Natural killer cell (primary cell): ENCODE data around the gene RRP1. TPM values are rescaled to one million over a fixed set of nuclear protein-coding genes. Genes with fewer than 3 reads are reported as not detected.
"Not testable (repeated sequence)": the region's sequence is repeated elsewhere in the genome, so short reads cannot be mapped to it uniquely, and the experiment has no call there.

ENCODE experiments used
- ATAC-seq, 3 donors: fragments of 150-1000 bp in 2 of 3; fragments of 200-7000 bp in 1 of 3; cut with Tn5 transposase; 1 replicate in 1 of 3; 2 replicates in 2 of 3; pipeline ENCODE4 v1.10.0; 2021; ENCODE audit warnings: mild to moderate bottlenecking in 2 of 3, moderate library complexity in 2 of 3
- DNase-seq, 2 donors: peaks; one replicate each; pipeline versions ENCODE4 v3.0.0 to v3.0.0-alpha.2; 2013 to 2021; ENCODE audit warnings: mixed read lengths in 1 of 2
- H3K27ac ChIP-seq: one replicate; pipeline ENCODE4 v1.5.1; 2013; ENCODE audit warnings: mild to moderate bottlenecking, low read length
- H3K27me3 ChIP-seq: one replicate; pipeline ENCODE4 v1.6.1; 2013; ENCODE audit warnings: low read length; ENCODE audit not compliant: control insufficient read depth, insufficient read depth
- H3K36me3 ChIP-seq: one replicate; pipeline ENCODE4 v1.6.1; 2013; ENCODE audit warnings: low read length; ENCODE audit not compliant: control insufficient read depth, insufficient read depth
- H3K4me1 ChIP-seq: one replicate; pipeline ENCODE4 v1.6.1; 2013; ENCODE audit warnings: low read length; ENCODE audit not compliant: control insufficient read depth, insufficient read depth
- H3K4me3 ChIP-seq: one replicate; pipeline ENCODE4 v1.5.1; 2013; ENCODE audit warnings: low read length
- H3K9me3 ChIP-seq: one replicate; pipeline ENCODE4 v1.6.1; 2013; ENCODE audit warnings: low read length; ENCODE audit not compliant: control insufficient read depth, insufficient read depth
- H3K27ac Mint-ChIP-seq, 2 donors: one replicate each; pipeline ENCODE4 v1.8.0; 2022; ENCODE audit warnings: mild to moderate bottlenecking in 2 of 2, mixed read lengths in 2 of 2, moderate library complexity in 1 of 2
- H3K27me3 Mint-ChIP-seq, 2 donors: one replicate each; pipeline ENCODE4 v1.8.0; 2022; ENCODE audit warnings: low read depth in 2 of 2, mixed read lengths in 2 of 2
- H3K36me3 Mint-ChIP-seq: one replicate; pipeline ENCODE4 v1.8.0; 2022; ENCODE audit warnings: mixed read lengths
- H3K4me1 Mint-ChIP-seq, 2 donors: one replicate each; pipeline ENCODE4 v1.8.0; 2022; ENCODE audit warnings: mixed read lengths in 2 of 2
- H3K4me3 Mint-ChIP-seq: one replicate; pipeline ENCODE4 v1.8.0; 2022; ENCODE audit warnings: mild to moderate bottlenecking, moderate library complexity, mixed read lengths
- H3K9me3 Mint-ChIP-seq, 2 donors: one replicate each; pipeline ENCODE4 v1.8.0; 2022; ENCODE audit warnings: mixed read lengths in 2 of 2
- WGBS: methylation state at CpG from one replicate; pipeline ENCODE4 v1.1.7; 2013; ENCODE audit warnings: missing lambda C conversion rate; ENCODE audit not compliant: insufficient coverage; 5-methylcytosine and 5-hydroxymethylcytosine counted together
- intact Hi-C: fragments of 100-400 bp; cut with micrococcal nuclease; formaldehyde crosslinking; loops from one replicate; pipeline ENCODE4 v1.14.2; 2022
- total RNA-seq, 4 donors: library from RNA; stranded (reverse); fragments of 120-200 nt in 1 of 4; gene quantifications; one replicate each; pipeline versions ENCODE4 v1.2.3 to v1.2.4, GENCODE V29; 2013 to 2022
- TF ChIP-seq, protein P1 (sequence below): fragments of 200-600 bp; IDR thresholded peaks from one replicate; pipeline ENCODE4 v1.8.0; 2022; ENCODE audit warnings: antibody characterized with exemption

RRP1 gene
- total RNA-seq, 3 donors from 2014 or later (not counting 1 experiment from before 2014, with no cell fraction given), result 15.7 to 24.6 (median 23.7) TPM

DNA sequence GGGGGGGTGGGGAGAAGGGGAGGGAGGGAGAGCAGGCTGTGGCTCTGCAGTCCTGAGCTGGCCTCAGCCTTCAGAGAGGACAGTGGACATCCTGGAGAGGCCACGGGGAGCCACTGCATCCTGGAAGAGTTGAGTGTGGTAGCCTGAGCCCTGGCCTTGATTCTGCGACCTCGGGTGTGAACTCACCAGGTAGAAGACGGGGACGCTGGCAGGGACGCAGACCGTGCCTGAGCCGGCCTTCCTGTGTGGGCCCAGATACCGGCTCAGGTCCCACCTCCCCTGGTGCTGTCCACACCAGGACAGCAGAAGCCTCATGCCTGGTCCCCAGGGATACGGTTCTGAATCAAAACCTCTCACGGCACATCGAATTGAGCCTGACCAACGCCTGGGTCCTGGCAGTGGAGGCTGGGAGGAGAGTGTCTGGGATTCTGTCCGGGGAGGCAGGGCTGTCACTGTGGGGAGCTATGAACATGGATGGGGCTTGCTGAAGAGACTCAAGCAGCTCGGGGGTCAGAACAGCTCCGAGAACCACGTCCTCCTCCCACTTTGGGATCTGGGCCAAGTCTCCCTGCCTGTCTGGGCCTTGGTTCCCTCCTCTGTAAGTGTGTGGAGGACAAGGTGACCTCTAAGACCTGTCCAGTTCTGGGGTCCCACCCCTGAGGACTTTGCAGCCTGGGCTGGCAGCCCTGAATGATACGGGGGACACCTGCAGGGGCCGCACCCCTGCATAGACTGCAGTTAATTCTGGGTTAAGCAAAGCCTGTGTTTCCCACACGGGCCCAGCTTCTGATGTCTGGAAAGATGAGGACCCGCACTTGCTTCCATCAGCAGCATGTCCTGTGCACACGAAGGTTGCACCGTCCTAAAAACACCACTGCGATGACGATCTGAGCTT, 30.4 kb downstream of the RRP1 start:
- Histone ChIP-seq H3K4me3 (no peak overlapping the region), H3K27me3 (no peaks in the 10 kb centered on the region), H3K27ac (no peak overlapping the region), H3K4me1 (peaks cover 27% of the 10 kb centered on the region), H3K9me3 (peaks cover 6% of the 10 kb centered on the region), H3K36me3 (no peaks in the 10 kb centered on the region)
- H3K4me3 Mint-ChIP-seq, result no peak overlapping the region
- no peak for DNase-seq
- H3K9me3 Mint-ChIP-seq, result no peaks in the 10 kb centered on the region
- H3K4me1 Mint-ChIP-seq, result peaks cover 0 to 4% of the 10 kb centered on the region in 2 donors
- intact Hi-C loops, result loop anchor here (10.0 kb wide), 1 partner anchor 665 kb away; no protein-coding TSS in a partner anchor
- no peaks in the 10 kb centered on the region for H3K36me3 Mint-ChIP-seq
- TF ChIP-seq, protein P1, sequence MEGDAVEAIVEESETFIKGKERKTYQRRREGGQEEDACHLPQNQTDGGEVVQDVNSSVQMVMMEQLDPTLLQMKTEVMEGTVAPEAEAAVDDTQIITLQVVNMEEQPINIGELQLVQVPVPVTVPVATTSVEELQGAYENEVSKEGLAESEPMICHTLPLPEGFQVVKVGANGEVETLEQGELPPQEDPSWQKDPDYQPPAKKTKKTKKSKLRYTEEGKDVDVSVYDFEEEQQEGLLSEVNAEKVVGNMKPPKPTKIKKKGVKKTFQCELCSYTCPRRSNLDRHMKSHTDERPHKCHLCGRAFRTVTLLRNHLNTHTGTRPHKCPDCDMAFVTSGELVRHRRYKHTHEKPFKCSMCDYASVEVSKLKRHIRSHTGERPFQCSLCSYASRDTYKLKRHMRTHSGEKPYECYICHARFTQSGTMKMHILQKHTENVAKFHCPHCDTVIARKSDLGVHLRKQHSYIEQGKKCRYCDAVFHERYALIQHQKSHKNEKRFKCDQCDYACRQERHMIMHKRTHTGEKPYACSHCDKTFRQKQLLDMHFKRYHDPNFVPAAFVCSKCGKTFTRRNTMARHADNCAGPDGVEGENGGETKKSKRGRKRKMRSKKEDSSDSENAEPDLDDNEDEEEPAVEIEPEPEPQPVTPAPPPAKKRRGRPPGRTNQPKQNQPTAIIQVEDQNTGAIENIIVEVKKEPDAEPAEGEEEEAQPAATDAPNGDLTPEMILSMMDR, result no peak
- 91% methylated on average over 25 of the region's 25 CpGs for WGBS
- ATAC-seq, result no peak
- no peaks in the 10 kb centered on the region for H3K27me3 Mint-ChIP-seq
- H3K27ac Mint-ChIP-seq, result no peak overlapping the region

DNA sequence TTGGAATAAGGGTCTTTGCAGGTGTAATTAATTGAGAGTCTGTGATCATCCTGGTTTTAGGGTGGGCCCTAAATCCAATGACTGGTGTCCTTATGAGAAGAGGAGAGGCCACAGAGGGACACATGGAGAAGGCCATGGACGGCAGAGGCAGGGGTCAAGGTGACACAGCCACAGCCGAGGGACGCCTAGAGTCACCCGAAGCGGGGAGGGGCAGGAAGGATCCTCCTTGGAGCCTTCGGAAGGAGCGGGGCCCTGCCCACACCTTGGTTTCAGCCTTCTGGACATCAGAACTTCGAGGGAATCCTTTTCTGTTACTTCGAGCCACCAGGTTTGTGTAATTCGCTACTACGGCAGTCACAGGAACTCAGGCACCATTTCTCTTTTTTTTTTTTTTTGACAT, 31.1 kb downstream of the RRP1 start:
- Mint-ChIP-seq H3K4me3 (no peak overlapping the region), H3K9me3 (no peaks in the 10 kb centered on the region), H3K27me3 (no peaks in the 10 kb centered on the region), H3K4me1 (no peaks in the 10 kb centered on the region), H3K36me3 (no peaks in the 10 kb centered on the region), H3K27ac (no peak overlapping the region)
- no peak for ATAC-seq
- H3K36me3 ChIP-seq, result no peaks in the 10 kb centered on the region
- TF ChIP-seq, protein P1, result no peak
- H3K27ac ChIP-seq, result no peak overlapping the region
- no peaks in the 10 kb centered on the region for H3K27me3 ChIP-seq
- no peak overlapping the region for H3K4me3 ChIP-seq
- intact Hi-C loops, result no loop called here
- peaks cover 27% of the 10 kb centered on the region for H3K4me1 ChIP-seq
- WGBS, result 90% methylated on average over 11 of the region's 11 CpGs
- peaks cover 6% of the 10 kb centered on the region for H3K9me3 ChIP-seq
- no peak for DNase-seq

DNA sequence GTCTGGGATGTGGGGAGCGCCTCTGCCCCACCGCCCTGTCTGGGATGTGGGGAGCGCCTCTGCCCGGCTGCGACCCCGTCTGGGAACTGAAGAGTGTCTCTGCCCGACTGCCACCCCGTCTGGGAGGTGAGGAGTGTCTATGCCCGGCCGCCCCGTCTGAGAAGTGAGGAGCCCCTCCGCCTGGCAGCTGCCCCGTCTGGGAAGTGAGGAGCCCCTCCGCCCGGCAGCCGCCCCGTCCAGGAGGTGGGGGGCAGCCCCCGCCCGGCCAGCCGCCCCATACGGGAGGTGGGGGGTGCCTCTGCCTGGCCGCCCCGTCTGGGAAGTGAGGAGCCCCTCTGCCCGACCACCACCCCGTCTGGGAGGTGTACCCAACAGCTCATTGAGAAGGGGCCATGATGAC, 32.8 kb downstream of the RRP1 start:
- H3K27me3 ChIP-seq, H3K36me3 ChIP-seq, H3K9me3 Mint-ChIP-seq, H3K4me3 ChIP-seq, ATAC-seq, intact Hi-C loops, H3K4me3 Mint-ChIP-seq, H3K4me1 Mint-ChIP-seq, DNase-seq, H3K9me3 ChIP-seq, H3K27ac ChIP-seq, H3K36me3 Mint-ChIP-seq, H3K27ac Mint-ChIP-seq, H3K27me3 Mint-ChIP-seq: not testable (repeated sequence)
- WGBS, result 94% methylated on average over 21 of the region's 25 CpGs
- peaks cover 16% of the 10 kb centered on the region for H3K4me1 ChIP-seq

DNA sequence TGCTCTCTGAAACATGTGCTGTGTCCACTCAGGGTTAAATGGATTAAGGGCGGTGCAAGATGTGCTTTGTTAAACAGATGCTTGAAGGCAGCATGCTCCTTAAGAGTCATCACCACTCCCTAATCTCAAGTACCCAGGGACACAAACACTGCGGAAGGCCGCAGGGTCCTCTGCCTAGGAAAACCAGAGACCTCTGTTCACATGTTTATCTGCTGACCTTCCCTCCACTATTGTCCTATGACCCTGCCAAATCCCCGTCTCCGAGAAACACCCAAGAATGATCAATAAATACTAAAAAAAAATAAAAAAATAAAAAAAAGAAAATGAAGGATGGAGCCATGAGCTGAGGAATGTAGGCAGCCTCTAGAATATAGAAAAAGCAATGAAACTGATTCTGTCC, 33.4 kb downstream of the RRP1 start:
- not testable (repeated sequence) for H3K27ac Mint-ChIP-seq, H3K4me3 ChIP-seq

More for the DNA sequence above, 33.4 kb downstream of the RRP1 start:
- WGBS, result no CpG with 5 or more reads among the region's 5 CpGs
- peaks cover 11% of the 10 kb centered on the region for H3K4me1 ChIP-seq
- intact Hi-C loops, H3K36me3 ChIP-seq, H3K36me3 Mint-ChIP-seq, H3K9me3 ChIP-seq, H3K4me3 Mint-ChIP-seq, H3K4me1 Mint-ChIP-seq, ATAC-seq, H3K9me3 Mint-ChIP-seq, H3K27me3 Mint-ChIP-seq, H3K27ac ChIP-seq, H3K27me3 ChIP-seq, DNase-seq: not testable (repeated sequence)
